NT2/D1 (cell line): ENCODE measurements around the gene DPP9.

Experiments used
- SUZ12 ChIP-seq: IDR thresholded peaks from 2 replicates; pipeline ENCODE4 v1.6.1; 2011; ENCODE audit not compliant: insufficient read length, insufficient read depth; ENCODE audit errors: extremely low read depth
- YY1 ChIP-seq: IDR thresholded peaks from 2 replicates; pipeline ENCODE4 v1.6.1; 2011; ENCODE audit not compliant: insufficient read length, insufficient read depth
- ZNF274 ChIP-seq: IDR thresholded peaks from 2 replicates; pipeline ENCODE4 v1.6.1; 2011; ENCODE audit warnings: mild to moderate bottlenecking, low read depth, low read length

GRCh38 chr19:4693471-4694121, 30.0 kb downstream of the DPP9 start:
- TF ChIP-seq YY1 (no peak), SUZ12 (no peak), ZNF274 (no peak)
